Prostate gland (tissue), 2 donors: Measurements from ENCODE around the gene RAD51B. TPM values are rescaled to one million over a fixed set of nuclear protein-coding genes. Genes with fewer than 3 reads are reported as not detected.

Experiments used
- DNase-seq: peaks from one replicate; pipeline ENCODE4 v3.0.0-alpha.2; 2019; ENCODE audit warnings: low spot score
- H3K27ac ChIP-seq, 2 donors: fragments of 200-600 bp; sonication (generic); 2 replicates each; pipeline ENCODE4 v1.5.1; 2017 to 2019
- H3K27me3 ChIP-seq: fragments of 200-600 bp; sonication (generic); replicated peaks from 2 replicates; pipeline ENCODE4 v1.5.1; 2019; ENCODE audit not compliant: insufficient read depth
- H3K36me3 ChIP-seq, 2 donors: fragments of 200-600 bp; sonication (generic); 1 replicate in 1 of 2; 2 replicates in 1 of 2; pipeline versions ENCODE4 v1.5.1 to v1.8.1; 2017 to 2019
- H3K4me1 ChIP-seq: fragments of 200-600 bp; sonication (generic); replicated peaks from 2 replicates; pipeline ENCODE4 v1.5.1; 2019
- H3K4me3 ChIP-seq, 2 donors: fragments of 200-600 bp; sonication (generic); 2 replicates each; pipeline ENCODE4 v1.5.1; 2017 to 2019
- H3K9me3 ChIP-seq: fragments of 200-600 bp; sonication (generic); 2 replicates; pipeline ENCODE4 v1.5.1; 2017
- CTCF ChIP-seq, 4 experiments: fragments of 200-600 bp in 2 of 4; fragments of 450-650 bp in 2 of 4; sonication (generic) in 2 of 4; IDR thresholded peaks; 1 replicate in 3 of 4; 2 replicates in 1 of 4; pipeline ENCODE4 v1.5.1; 2016 to 2019; ENCODE audit warnings: antibody characterized with exemption in 4 of 4, mild to moderate bottlenecking in 2 of 4, moderate library complexity in 2 of 4
- POLR2A ChIP-seq: fragments of 450-650 bp; IDR thresholded peaks from one replicate; pipeline ENCODE4 v1.6.1; 2016; ENCODE audit warnings: antibody characterized with exemption, mild to moderate bottlenecking
- POLR2AphosphoS5 ChIP-seq: sonication (generic); formaldehyde crosslinking; IDR thresholded peaks from one replicate; pipeline ENCODE4 v1.6.1; 2017; ENCODE audit warnings: antibody characterized with exemption
- WGBS: methylation state at CpG from one replicate; pipeline ENCODE4 v1.1.5; 2018; 5-methylcytosine and 5-hydroxymethylcytosine counted together
- intact Hi-C: fragments of 100-400 bp; cut with DNase I; formaldehyde crosslinking; loops from one replicate; pipeline ENCODE4 v1.14.2; 2022
- total RNA-seq, 2 donors: library from RNA; depleted of rRNA; stranded (reverse); fragments of >200 nt; gene quantifications; one replicate each; pipeline ENCODE4 v1.1.0, GENCODE V29; 2016

Gene RAD51B
- total RNA-seq, 2 donors from 2014 or later: 14.9 to 35.8 TPM

DNA sequence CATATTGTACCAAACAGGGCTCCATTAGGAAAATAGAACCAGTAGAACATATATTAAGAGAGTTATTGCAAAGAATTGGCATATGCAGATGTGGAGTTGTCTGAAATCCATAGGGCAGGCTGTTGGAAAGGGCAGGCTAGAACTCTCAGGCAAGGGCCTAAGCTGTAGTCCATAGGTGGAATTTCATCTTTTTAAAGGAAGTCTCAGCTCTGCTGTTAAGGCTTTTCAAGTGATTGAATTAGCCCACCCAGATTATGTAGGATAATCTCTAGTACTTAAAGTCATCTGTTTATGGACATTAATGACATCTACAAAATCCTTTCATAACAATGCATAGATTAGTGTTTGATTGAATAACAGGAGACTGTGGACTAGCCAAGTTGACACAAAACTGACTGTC, 59.4 kb downstream of the RAD51B start:
- no peak for TF ChIP-seq POLR2AphosphoS5
- TF ChIP-seq POLR2A: no peak
- no peak for TF ChIP-seq CTCF (IDR thresholded peaks at IDR 0.05)
- no peak overlapping the region for H3K27ac ChIP-seq
- DNase-seq: no peak
- no peaks in the 10 kb centered on the region for H3K27me3 ChIP-seq
- H3K36me3 ChIP-seq: no peaks in the 10 kb centered on the region
- H3K4me1 ChIP-seq: no peaks in the 10 kb centered on the region
- no peak overlapping the region for H3K4me3 ChIP-seq
- no peaks in the 10 kb centered on the region for H3K9me3 ChIP-seq
- intact Hi-C loops: no loop called here

- H3K27me3 ChIP-seq: no peaks in the 10 kb centered on the region
- H3K27ac ChIP-seq: no peak overlapping the region
- no peak for DNase-seq
- no peaks in the 10 kb centered on the region for H3K4me1 ChIP-seq
- intact Hi-C loops: loop anchor here (5.0 kb wide), 2 partner anchors 936 to 961 kb away; no protein-coding TSS in a partner anchor
- no peaks in the 10 kb centered on the region for H3K9me3 ChIP-seq
- TF ChIP-seq POLR2AphosphoS5: no peak
- TF ChIP-seq CTCF (IDR thresholded peaks at IDR 0.05): no peak
- no peak for TF ChIP-seq POLR2A
- WGBS: 63% methylated on average over 2 of the region's 2 CpGs
- no peaks in the 10 kb centered on the region for H3K36me3 ChIP-seq
- H3K4me3 ChIP-seq: no peak overlapping the region
Measured at GRCh38 chr14:67881225-67881624, 61.6 kb downstream of the RAD51B start.

GRCh38 chr14:67882986-67883555, 63.5 kb downstream of the RAD51B start:
- Histone ChIP-seq H3K36me3 (no peaks in the 10 kb centered on the region), H3K9me3 (no peaks in the 10 kb centered on the region), H3K4me3 (no peak overlapping the region), H3K4me1 (no peaks in the 10 kb centered on the region), H3K27ac (no peak overlapping the region), H3K27me3 (no peaks in the 10 kb centered on the region)
- WGBS: 87% methylated on average over 4 of the region's 4 CpGs
- intact Hi-C loops: loop anchor here (5.0 kb wide), 2 partner anchors 934 to 959 kb away; no protein-coding TSS in a partner anchor
- no peak for DNase-seq
- TF ChIP-seq CTCF (IDR thresholded peaks at IDR 0.05): no peak
- no peak for TF ChIP-seq POLR2AphosphoS5
- TF ChIP-seq POLR2A: no peak

- 39% methylated on average over 1 of the region's 1 CpG for WGBS
- Histone ChIP-seq H3K4me1 (no peaks in the 10 kb centered on the region), H3K9me3 (no peaks in the 10 kb centered on the region), H3K27ac (no peak overlapping the region), H3K27me3 (no peaks in the 10 kb centered on the region), H3K4me3 (no peak overlapping the region), H3K36me3 (no peaks in the 10 kb centered on the region)
- intact Hi-C loops: loop anchor here (5.0 kb wide), 2 partner anchors 934 to 959 kb away; no protein-coding TSS in a partner anchor
- TF ChIP-seq CTCF (IDR thresholded peaks at IDR 0.05): peak in 2 of 4 experiments; percentile 40 to 52
- no peak for TF ChIP-seq POLR2A
- DNase-seq: no peak
Measured at GRCh38 chr14:67883717-67884116, 64.1 kb downstream of the RAD51B start.

- no peak overlapping the region for H3K4me3 ChIP-seq
- no peak for DNase-seq
- WGBS: 81% methylated on average over 2 of the region's 2 CpGs
- H3K27me3 ChIP-seq: no peaks in the 10 kb centered on the region
- H3K9me3 ChIP-seq: no peaks in the 10 kb centered on the region
- no peaks in the 10 kb centered on the region for H3K4me1 ChIP-seq
- TF ChIP-seq CTCF (IDR thresholded peaks at IDR 0.05) (no peak), POLR2AphosphoS5 (no peak), POLR2A (no peak)
- no peaks in the 10 kb centered on the region for H3K36me3 ChIP-seq
- intact Hi-C loops: no loop called here
- no peak overlapping the region for H3K27ac ChIP-seq
Measured at GRCh38 chr14:67886191-67886590, 66.6 kb downstream of the RAD51B start.
